ENCODE measurements around the gene SSRP1. TPM values are rescaled to one million over a fixed set of nuclear protein-coding genes. Genes with fewer than 3 reads are reported as not detected.

Gene SSRP1
- total and polyA plus RNA-seq, 9 of the 15 experiments (the other 6 are each of a cell fraction or from before 2014, with no cell fraction given) = 91.1 to 416 (median 245) TPM

DNA sequence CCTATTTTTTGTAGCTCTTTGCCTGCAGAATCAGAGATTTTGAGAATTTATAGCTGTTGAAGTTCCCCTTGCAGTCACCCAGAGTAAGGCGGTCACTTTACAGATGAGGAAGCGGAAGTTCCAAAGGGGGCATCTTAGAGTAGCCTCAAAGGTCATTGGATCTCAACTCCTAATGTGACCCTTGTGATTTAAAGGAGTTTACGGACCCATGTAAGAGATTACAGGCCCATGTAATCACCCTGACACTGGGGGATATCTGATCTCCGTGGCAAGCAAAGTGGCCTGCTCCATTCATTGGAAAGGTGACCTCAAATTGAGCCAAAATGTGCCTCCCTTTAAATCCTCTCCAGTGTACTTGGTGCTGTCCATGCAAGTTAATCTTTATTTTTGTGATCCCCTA lies 18.2 kb upstream of the SSRP1 start (continued):
- TF ChIP-seq, protein P1, sequence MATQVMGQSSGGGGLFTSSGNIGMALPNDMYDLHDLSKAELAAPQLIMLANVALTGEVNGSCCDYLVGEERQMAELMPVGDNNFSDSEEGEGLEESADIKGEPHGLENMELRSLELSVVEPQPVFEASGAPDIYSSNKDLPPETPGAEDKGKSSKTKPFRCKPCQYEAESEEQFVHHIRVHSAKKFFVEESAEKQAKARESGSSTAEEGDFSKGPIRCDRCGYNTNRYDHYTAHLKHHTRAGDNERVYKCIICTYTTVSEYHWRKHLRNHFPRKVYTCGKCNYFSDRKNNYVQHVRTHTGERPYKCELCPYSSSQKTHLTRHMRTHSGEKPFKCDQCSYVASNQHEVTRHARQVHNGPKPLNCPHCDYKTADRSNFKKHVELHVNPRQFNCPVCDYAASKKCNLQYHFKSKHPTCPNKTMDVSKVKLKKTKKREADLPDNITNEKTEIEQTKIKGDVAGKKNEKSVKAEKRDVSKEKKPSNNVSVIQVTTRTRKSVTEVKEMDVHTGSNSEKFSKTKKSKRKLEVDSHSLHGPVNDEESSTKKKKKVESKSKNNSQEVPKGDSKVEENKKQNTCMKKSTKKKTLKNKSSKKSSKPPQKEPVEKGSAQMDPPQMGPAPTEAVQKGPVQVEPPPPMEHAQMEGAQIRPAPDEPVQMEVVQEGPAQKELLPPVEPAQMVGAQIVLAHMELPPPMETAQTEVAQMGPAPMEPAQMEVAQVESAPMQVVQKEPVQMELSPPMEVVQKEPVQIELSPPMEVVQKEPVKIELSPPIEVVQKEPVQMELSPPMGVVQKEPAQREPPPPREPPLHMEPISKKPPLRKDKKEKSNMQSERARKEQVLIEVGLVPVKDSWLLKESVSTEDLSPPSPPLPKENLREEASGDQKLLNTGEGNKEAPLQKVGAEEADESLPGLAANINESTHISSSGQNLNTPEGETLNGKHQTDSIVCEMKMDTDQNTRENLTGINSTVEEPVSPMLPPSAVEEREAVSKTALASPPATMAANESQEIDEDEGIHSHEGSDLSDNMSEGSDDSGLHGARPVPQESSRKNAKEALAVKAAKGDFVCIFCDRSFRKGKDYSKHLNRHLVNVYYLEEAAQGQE (IDR thresholded peaks at IDR 0.05; ENCODE audit: borderline replicate concordance) = no peak
- TF ChIP-seq, protein P1 (CRISPR knock-in tag; IDR thresholded peaks at IDR 0.05; ENCODE audit: low read depth) = no peak
- no peak for TF ChIP-seq HDAC3 (IDR thresholded peaks at IDR 0.05; ENCODE audit: borderline replicate concordance, partially characterized antibody)
- TF ChIP-seq, protein P2, sequence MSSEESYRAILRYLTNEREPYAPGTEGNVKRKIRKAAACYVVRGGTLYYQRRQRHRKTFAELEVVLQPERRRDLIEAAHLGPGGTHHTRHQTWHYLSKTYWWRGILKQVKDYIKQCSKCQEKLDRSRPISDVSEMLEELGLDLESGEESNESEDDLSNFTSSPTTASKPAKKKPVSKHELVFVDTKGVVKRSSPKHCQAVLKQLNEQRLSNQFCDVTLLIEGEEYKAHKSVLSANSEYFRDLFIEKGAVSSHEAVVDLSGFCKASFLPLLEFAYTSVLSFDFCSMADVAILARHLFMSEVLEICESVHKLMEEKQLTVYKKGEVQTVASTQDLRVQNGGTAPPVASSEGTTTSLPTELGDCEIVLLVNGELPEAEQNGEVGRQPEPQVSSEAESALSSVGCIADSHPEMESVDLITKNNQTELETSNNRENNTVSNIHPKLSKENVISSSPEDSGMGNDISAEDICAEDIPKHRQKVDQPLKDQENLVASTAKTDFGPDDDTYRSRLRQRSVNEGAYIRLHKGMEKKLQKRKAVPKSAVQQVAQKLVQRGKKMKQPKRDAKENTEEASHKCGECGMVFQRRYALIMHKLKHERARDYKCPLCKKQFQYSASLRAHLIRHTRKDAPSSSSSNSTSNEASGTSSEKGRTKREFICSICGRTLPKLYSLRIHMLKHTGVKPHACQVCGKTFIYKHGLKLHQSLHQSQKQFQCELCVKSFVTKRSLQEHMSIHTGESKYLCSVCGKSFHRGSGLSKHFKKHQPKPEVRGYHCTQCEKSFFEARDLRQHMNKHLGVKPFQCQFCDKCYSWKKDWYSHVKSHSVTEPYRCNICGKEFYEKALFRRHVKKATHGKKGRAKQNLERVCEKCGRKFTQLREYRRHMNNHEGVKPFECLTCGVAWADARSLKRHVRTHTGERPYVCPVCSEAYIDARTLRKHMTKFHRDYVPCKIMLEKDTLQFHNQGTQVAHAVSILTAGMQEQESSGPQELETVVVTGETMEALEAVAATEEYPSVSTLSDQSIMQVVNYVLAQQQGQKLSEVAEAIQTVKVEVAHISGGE (CRISPR knock-in tag; IDR thresholded peaks at IDR 0.05) = peak in 1 of 3 experiments; percentile 59; a peak in 1 of 6 replicates
- TF ChIP-seq, protein P3, sequence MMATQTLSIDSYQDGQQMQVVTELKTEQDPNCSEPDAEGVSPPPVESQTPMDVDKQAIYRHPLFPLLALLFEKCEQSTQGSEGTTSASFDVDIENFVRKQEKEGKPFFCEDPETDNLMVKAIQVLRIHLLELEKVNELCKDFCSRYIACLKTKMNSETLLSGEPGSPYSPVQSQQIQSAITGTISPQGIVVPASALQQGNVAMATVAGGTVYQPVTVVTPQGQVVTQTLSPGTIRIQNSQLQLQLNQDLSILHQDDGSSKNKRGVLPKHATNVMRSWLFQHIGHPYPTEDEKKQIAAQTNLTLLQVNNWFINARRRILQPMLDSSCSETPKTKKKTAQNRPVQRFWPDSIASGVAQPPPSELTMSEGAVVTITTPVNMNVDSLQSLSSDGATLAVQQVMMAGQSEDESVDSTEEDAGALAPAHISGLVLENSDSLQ (IDR thresholded peaks at IDR 0.05) = peak; percentile 38; the same call in 1 of the 2 replicates
- TF ChIP-seq ARNT (IDR thresholded peaks at IDR 0.05) = no peak
- no peak for TF ChIP-seq ZNF232 (CRISPR knock-in tag; IDR thresholded peaks at IDR 0.05)
- no peak for TF ChIP-seq MCM3 (IDR thresholded peaks at IDR 0.05)
- TF ChIP-seq RBFOX2 (IDR thresholded peaks at IDR 0.05; ENCODE audit: low read depth, low read length) = no peak
- TF ChIP-seq, protein P4, sequence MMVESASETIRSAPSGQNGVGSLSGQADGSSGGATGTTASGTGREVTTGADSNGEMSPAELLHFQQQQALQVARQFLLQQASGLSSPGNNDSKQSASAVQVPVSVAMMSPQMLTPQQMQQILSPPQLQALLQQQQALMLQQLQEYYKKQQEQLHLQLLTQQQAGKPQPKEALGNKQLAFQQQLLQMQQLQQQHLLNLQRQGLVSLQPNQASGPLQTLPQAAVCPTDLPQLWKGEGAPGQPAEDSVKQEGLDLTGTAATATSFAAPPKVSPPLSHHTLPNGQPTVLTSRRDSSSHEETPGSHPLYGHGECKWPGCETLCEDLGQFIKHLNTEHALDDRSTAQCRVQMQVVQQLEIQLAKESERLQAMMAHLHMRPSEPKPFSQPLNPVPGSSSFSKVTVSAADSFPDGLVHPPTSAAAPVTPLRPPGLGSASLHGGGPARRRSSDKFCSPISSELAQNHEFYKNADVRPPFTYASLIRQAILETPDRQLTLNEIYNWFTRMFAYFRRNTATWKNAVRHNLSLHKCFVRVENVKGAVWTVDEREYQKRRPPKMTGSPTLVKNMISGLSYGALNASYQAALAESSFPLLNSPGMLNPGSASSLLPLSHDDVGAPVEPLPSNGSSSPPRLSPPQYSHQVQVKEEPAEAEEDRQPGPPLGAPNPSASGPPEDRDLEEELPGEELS (CRISPR knock-in tag; IDR thresholded peaks at IDR 0.05; ENCODE audit: borderline replicate concordance) = no peak
- peak; percentile 38; the same call in 1 of the 2 replicates for TF ChIP-seq CXXC5 (CRISPR knock-in tag; IDR thresholded peaks at IDR 0.05)
- no peak for TF ChIP-seq ZNF75A (CRISPR knock-in tag; IDR thresholded peaks at IDR 0.05)
- TF ChIP-seq CHD1 (IDR thresholded peaks at IDR 0.05; ENCODE audit: low read length) = no peak

Measured in K562 (cell line).